22Rv1 (cell line): ENCODE results near the gene ADH1A.
"Not testable (repeated sequence)": the region's sequence is repeated elsewhere in the genome, so short reads cannot be mapped to it uniquely, and the experiment has no call there.

ENCODE experiments used
- ZFX ChIP-seq: fragments of 450-650 bp; IDR thresholded peaks from 2 replicates; pipeline ENCODE4 v1.6.1; 2017; ENCODE audit warnings: antibody characterized with exemption, borderline replicate concordance
- TF ChIP-seq, protein P1 (sequence below): fragments of 450-650 bp; IDR thresholded peaks from 2 replicates; pipeline ENCODE4 v1.5.1; 2017; ENCODE audit warnings: mild to moderate bottlenecking

DNA sequence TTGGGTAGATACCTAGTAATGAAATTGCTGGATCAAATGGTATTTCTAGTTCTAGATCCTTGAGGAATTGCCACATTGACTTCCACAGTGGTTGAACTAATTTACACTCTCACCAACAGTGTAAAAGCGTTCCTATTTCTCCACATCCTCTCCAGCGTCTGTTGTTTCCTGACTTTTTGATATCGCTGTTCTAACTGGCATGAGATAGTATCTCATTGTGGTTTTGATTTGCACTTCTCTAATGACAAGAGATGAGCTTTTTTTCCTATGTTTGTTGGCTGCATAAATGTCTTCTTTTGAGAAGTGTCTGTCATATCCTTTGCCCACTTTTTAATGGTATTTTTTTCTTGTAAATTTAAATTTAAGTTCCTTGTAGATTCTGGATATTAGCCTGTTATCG lies 63.1 kb downstream of the ADH1A start:
- TF ChIP-seq, protein P1, sequence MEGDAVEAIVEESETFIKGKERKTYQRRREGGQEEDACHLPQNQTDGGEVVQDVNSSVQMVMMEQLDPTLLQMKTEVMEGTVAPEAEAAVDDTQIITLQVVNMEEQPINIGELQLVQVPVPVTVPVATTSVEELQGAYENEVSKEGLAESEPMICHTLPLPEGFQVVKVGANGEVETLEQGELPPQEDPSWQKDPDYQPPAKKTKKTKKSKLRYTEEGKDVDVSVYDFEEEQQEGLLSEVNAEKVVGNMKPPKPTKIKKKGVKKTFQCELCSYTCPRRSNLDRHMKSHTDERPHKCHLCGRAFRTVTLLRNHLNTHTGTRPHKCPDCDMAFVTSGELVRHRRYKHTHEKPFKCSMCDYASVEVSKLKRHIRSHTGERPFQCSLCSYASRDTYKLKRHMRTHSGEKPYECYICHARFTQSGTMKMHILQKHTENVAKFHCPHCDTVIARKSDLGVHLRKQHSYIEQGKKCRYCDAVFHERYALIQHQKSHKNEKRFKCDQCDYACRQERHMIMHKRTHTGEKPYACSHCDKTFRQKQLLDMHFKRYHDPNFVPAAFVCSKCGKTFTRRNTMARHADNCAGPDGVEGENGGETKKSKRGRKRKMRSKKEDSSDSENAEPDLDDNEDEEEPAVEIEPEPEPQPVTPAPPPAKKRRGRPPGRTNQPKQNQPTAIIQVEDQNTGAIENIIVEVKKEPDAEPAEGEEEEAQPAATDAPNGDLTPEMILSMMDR: not testable (repeated sequence)
- TF ChIP-seq ZFX: not testable (repeated sequence)
